ENCODE data around the gene OPN1SW. TPM values are rescaled to one million over a fixed set of nuclear protein-coding genes. Genes with fewer than 3 reads are reported as not detected.

OPN1SW gene
- total RNA-seq, 4 donors from 2014 or later = not detected

DNA sequence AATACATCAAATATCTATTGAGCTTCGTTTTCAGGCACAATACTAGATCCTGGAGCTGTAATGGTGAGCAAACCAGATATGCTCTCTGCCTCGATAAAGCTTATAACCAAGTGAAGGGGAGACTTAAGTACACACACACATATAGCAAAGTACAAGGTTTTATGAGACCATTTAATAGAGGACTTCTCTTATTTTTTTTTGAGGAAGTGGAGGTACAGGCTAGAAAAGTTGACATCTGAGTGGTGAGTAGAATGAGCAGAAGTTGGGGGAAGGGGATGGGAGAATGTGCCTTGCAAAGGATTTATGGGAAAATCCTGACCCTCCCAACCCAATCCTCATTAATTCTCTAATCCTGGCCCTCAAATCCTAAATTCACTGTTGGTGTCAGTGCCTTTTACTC lies 23.9 kb upstream of the OPN1SW start:
- Histone ChIP-seq H3K4me1 (no peaks in the 10 kb centered on the region), H3K36me3 (no peaks in the 10 kb centered on the region), H3K9me3 (no peaks in the 10 kb centered on the region), H3K27me3 (no peaks in the 10 kb centered on the region), H3K4me3 (no peak overlapping the region), H3K27ac (no peak overlapping the region)
- DNase-seq (ENCODE audit: low spot score in 2 of 2) = no peak
- TF ChIP-seq, protein P1, sequence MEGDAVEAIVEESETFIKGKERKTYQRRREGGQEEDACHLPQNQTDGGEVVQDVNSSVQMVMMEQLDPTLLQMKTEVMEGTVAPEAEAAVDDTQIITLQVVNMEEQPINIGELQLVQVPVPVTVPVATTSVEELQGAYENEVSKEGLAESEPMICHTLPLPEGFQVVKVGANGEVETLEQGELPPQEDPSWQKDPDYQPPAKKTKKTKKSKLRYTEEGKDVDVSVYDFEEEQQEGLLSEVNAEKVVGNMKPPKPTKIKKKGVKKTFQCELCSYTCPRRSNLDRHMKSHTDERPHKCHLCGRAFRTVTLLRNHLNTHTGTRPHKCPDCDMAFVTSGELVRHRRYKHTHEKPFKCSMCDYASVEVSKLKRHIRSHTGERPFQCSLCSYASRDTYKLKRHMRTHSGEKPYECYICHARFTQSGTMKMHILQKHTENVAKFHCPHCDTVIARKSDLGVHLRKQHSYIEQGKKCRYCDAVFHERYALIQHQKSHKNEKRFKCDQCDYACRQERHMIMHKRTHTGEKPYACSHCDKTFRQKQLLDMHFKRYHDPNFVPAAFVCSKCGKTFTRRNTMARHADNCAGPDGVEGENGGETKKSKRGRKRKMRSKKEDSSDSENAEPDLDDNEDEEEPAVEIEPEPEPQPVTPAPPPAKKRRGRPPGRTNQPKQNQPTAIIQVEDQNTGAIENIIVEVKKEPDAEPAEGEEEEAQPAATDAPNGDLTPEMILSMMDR (IDR thresholded peaks at IDR 0.05) = no peak
- TF ChIP-seq POLR2AphosphoS5 (IDR thresholded peaks at IDR 0.05) (no peak), POLR2A (IDR thresholded peaks at IDR 0.05) (no peak), EP300 (IDR thresholded peaks at IDR 0.05) (no peak)
- WGBS = 88% methylated on average over 2 of the region's 2 CpGs

DNA sequence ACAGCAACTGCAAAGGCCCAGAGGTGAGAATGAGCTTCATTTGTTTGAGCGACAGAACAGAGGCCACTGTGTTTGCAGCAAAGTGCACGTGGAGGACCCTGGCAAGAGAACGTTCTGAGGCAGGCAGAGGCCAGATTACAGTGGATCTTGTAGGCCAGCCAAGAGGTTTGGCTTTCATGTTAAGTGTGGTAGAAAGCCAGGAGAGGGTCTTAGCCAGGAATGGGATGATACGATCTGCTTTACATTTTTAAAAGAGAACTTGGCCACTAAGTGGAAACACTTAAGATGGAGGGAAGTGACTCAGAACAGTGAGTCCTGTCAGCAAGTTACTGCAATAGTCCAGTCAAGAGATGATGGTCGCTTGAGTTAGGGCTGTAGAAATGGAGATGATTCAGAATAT lies 20.7 kb upstream of the OPN1SW start:
- Histone ChIP-seq H3K27ac (no peak overlapping the region), H3K27me3 (no peaks in the 10 kb centered on the region), H3K36me3 (no peaks in the 10 kb centered on the region), H3K4me1 (peaks cover 18% of the 10 kb centered on the region), H3K4me3 (no peak overlapping the region), H3K9me3 (no peaks in the 10 kb centered on the region)
- TF ChIP-seq, protein P1 (IDR thresholded peaks at IDR 0.05) = no peak
- TF ChIP-seq POLR2AphosphoS5 (IDR thresholded peaks at IDR 0.05) (no peak), POLR2A (IDR thresholded peaks at IDR 0.05) (no peak), EP300 (IDR thresholded peaks at IDR 0.05) (no peak)
- WGBS = 45% methylated on average over 5 of the region's 5 CpGs
- peak in 1 of 2 donors; percentile 5 for DNase-seq (ENCODE audit: low spot score in 2 of 2)

DNA sequence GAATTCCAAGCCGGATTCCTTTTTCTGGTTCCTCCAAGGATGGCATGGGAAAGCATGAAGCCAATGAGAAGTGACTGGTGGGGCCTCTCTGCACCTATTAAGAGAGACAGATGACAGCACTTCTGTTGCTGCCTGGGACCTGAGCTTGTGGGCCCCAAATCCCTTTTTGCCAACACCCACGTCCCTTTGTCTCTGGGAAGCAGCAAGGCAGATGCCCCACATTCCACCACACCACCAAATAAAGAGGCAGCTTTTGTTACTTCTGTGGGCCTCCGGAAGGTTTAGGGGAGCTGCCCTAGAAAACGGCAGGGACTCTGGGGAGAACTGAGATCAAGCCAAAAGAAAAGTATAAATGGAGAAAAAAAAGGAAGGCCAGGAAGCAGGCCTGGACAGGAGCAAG lies 19.5 kb upstream of the OPN1SW start:
- H3K36me3 ChIP-seq = no peaks in the 10 kb centered on the region
- TF ChIP-seq, protein P1 (IDR thresholded peaks at IDR 0.05) = no peak
- TF ChIP-seq POLR2AphosphoS5 (IDR thresholded peaks at IDR 0.05) (no peak), EP300 (IDR thresholded peaks at IDR 0.05) (no peak), POLR2A (IDR thresholded peaks at IDR 0.05) (no peak)
- DNase-seq (ENCODE audit: low spot score in 2 of 2) = peak in 1 of 2 donors; percentile 17
- H3K27me3 ChIP-seq = no peaks in the 10 kb centered on the region
- no peak overlapping the region for H3K4me3 ChIP-seq
- no peaks in the 10 kb centered on the region for H3K9me3 ChIP-seq
- H3K4me1 ChIP-seq = peaks cover 25% of the 10 kb centered on the region
- WGBS = 85% methylated on average over 4 of the region's 4 CpGs
- no peak overlapping the region for H3K27ac ChIP-seq

DNA sequence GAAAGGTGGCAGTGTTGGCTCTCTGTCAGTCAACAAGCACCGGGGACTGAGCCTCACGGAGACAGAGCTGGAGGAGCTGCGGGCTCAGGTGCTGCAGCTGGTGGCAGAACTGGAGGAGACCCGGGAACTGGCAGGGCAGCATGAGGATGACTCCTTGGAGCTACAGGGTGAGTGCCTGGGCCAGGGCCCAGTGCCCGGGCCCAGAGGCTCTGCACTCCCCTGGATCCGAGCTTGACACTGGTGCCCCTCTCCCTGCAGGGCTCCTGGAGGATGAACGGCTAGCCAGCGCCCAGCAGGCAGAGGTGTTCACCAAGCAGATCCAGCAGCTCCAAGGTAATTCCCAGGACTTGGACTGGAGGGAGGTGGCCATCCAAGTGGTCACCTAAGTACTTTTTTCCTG lies 18.8 kb upstream of the OPN1SW start:
- DNase-seq (ENCODE audit: low spot score in 2 of 2) = peak in 1 of 2 donors; percentile 51
- no peaks in the 10 kb centered on the region for H3K27me3 ChIP-seq
- 88% methylated on average over 8 of the region's 8 CpGs for WGBS
- no peak overlapping the region for H3K4me3 ChIP-seq
- TF ChIP-seq, protein P1 (IDR thresholded peaks at IDR 0.05) = no peak
- TF ChIP-seq POLR2A (IDR thresholded peaks at IDR 0.05) (no peak), POLR2AphosphoS5 (IDR thresholded peaks at IDR 0.05) (no peak), EP300 (IDR thresholded peaks at IDR 0.05) (no peak)
- no peaks in the 10 kb centered on the region for H3K36me3 ChIP-seq
- no peaks in the 10 kb centered on the region for H3K9me3 ChIP-seq
- no peak overlapping the region for H3K27ac ChIP-seq
- H3K4me1 ChIP-seq = peaks cover 25% of the 10 kb centered on the region

DNA sequence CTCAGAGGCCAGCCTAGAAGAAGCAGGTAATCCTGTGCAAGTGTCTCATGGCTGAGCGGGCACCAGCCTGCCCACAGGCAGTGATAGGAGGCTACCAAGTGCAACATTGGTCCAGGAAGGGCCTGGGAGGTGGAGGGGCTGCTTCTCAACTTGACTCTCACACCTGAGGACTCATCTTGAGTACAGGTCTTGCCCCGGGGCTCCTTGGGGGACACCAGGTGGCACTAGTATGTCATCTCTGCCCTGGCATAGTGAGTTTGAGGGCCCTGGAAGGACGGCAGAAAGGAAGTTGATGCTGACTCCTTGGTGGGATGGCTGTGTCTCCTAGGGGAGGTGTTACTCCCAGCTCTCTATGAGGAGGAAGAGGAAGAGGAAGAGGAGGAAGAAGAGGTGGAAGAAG lies 18.4 kb upstream of the OPN1SW start:
- Histone ChIP-seq H3K36me3 (no peaks in the 10 kb centered on the region), H3K27ac (no peak overlapping the region), H3K9me3 (no peaks in the 10 kb centered on the region), H3K4me1 (peaks cover 25% of the 10 kb centered on the region), H3K4me3 (no peak overlapping the region), H3K27me3 (no peaks in the 10 kb centered on the region)
- TF ChIP-seq POLR2AphosphoS5 (IDR thresholded peaks at IDR 0.05) = no peak
- TF ChIP-seq EP300 (IDR thresholded peaks at IDR 0.05) = no peak
- TF ChIP-seq POLR2A (IDR thresholded peaks at IDR 0.05) = no peak
- TF ChIP-seq, protein P1 (IDR thresholded peaks at IDR 0.05) = no peak
- peak in 1 of 2 donors; percentile 36 for DNase-seq (ENCODE audit: low spot score in 2 of 2)
- WGBS = 88% methylated on average over 3 of the region's 3 CpGs
